GM23338 (cell line): Measurements from ENCODE around the gene SF3B3. TPM values are rescaled to one million over a fixed set of nuclear protein-coding genes. Genes with fewer than 3 reads are reported as not detected.

Experiments used
- ATAC-seq: fragments of 200-7000 bp; cut with Tn5 transposase; 3 replicates; pipeline ENCODE4 v1.9.1; 2020
- DNase-seq: peaks from one replicate; pipeline ENCODE4 v3.0.0-alpha.2; 2015; ENCODE audit warnings: low spot score
- H2AFZ ChIP-seq: fragments of 200-600 bp; sonication (generic); 2 replicates; pipeline ENCODE4 v1.8.0; 2016; ENCODE audit warnings: antibody characterized with exemption, mild to moderate bottlenecking, moderate library complexity
- H3F3A ChIP-seq: fragments of 200-600 bp; sonication (generic); replicated peaks from 2 replicates; pipeline ENCODE4 v1.8.0; 2017; ENCODE audit warnings: antibody characterized with exemption, mixed run types, low read depth
- H3K27ac ChIP-seq: fragments of 200-600 bp; sonication (generic); 2 replicates; pipeline ENCODE4 v1.6.1; 2016; ENCODE audit warnings: low read depth
- H3K27me3 ChIP-seq: fragments of 200-600 bp; sonication (generic); 2 replicates; pipeline ENCODE4 v1.8.0; 2016; ENCODE audit warnings: mild to moderate bottlenecking, mixed run types, moderate library complexity; ENCODE audit not compliant: insufficient read depth
- H3K36me3 ChIP-seq: fragments of 200-600 bp; sonication (generic); 2 replicates; pipeline ENCODE4 v1.8.0; 2016; ENCODE audit warnings: mild to moderate bottlenecking; ENCODE audit not compliant: insufficient read depth
- H3K4me1 ChIP-seq: fragments of 200-600 bp; sonication (generic); 2 replicates; pipeline ENCODE4 v1.8.0; 2016; ENCODE audit warnings: mild to moderate bottlenecking, moderate library complexity; ENCODE audit not compliant: insufficient read depth
- H3K4me2 ChIP-seq: fragments of 200-600 bp; sonication (generic); 2 replicates; pipeline ENCODE4 v1.7.1; 2017; ENCODE audit warnings: mixed run types
- H3K4me3 ChIP-seq: fragments of 200-600 bp; sonication (generic); 2 replicates; pipeline ENCODE4 v1.6.1; 2016; ENCODE audit warnings: mixed run types
- H3K79me2 ChIP-seq: fragments of 200-600 bp; sonication (generic); replicated peaks from 2 replicates; pipeline ENCODE4 v1.8.0; 2017; ENCODE audit warnings: mild to moderate bottlenecking; ENCODE audit not compliant: insufficient read depth
- H3K9me2 ChIP-seq: fragments of 200-600 bp; sonication (generic); 2 replicates; pipeline ENCODE4 v1.8.0; 2017; ENCODE audit not compliant: insufficient read depth
- H4K20me1 ChIP-seq: fragments of 200-600 bp; sonication (generic); replicated peaks from 2 replicates; pipeline ENCODE4 v1.8.0; 2017; ENCODE audit warnings: mild to moderate bottlenecking; ENCODE audit not compliant: insufficient read depth
- H3K27ac Mint-ChIP-seq: 2 replicates; pipeline ENCODE4 v1.8.0; 2020; ENCODE audit warnings: inconsistent platforms, mild to moderate bottlenecking, moderate library complexity, mixed read lengths
- H3K27me3 Mint-ChIP-seq: 3 replicates; pipeline ENCODE4 v1.8.0; 2022; ENCODE audit warnings: low read depth, mild to moderate bottlenecking, moderate library complexity, mixed read lengths, inconsistent platforms; ENCODE audit not compliant: insufficient read depth, poor library complexity
- H3K36me3 Mint-ChIP-seq: 3 replicates; pipeline ENCODE4 v1.8.0; 2021; ENCODE audit warnings: low read depth, mild to moderate bottlenecking, inconsistent platforms, moderate library complexity, mixed read lengths
- H3K4me1 Mint-ChIP-seq: 3 replicates; pipeline ENCODE4 v1.8.0; 2020; ENCODE audit warnings: mild to moderate bottlenecking, inconsistent platforms, mixed read lengths
- H3K4me3 Mint-ChIP-seq: 3 replicates; pipeline ENCODE4 v1.8.0; 2021; ENCODE audit warnings: moderate library complexity, mild to moderate bottlenecking, inconsistent platforms, mixed read lengths
- H3K9me3 Mint-ChIP-seq: 3 replicates; pipeline ENCODE4 v1.8.0; 2020; ENCODE audit warnings: moderate library complexity, mild to moderate bottlenecking, inconsistent platforms, mixed read lengths
- CREB1 ChIP-seq: fragments of 250-450 bp; sonication (Bioruptor Pico); IDR thresholded peaks from 2 replicates; pipeline ENCODE4 v1.5.0; 2020; ENCODE audit warnings: low read depth, mild to moderate bottlenecking, moderate library complexity
- EZH2 ChIP-seq: fragments of 200-600 bp; sonication (generic); IDR thresholded peaks from one replicate; pipeline ENCODE4 v1.8.0; 2017; ENCODE audit warnings: antibody characterized with exemption, mild to moderate bottlenecking, low read depth; ENCODE audit not compliant: unreplicated experiment
- EZH2phosphoT487 ChIP-seq: fragments of 200-600 bp; sonication (generic); IDR thresholded peaks from one replicate; pipeline ENCODE4 v1.8.1; 2018; ENCODE audit warnings: antibody characterized with exemption; ENCODE audit not compliant: unreplicated experiment
- JUNB ChIP-seq: IDR thresholded peaks from one replicate; pipeline ENCODE4 v1.6.1; 2016; ENCODE audit warnings: antibody characterized with exemption; ENCODE audit not compliant: unreplicated experiment
- NANOG ChIP-seq: IDR thresholded peaks from 2 replicates; pipeline ENCODE4 v1.6.1; 2016; ENCODE audit warnings: antibody characterized with exemption, borderline replicate concordance
- POLR2AphosphoS5 ChIP-seq: IDR thresholded peaks from 2 replicates; pipeline ENCODE4 v1.6.1; 2016; ENCODE audit warnings: antibody characterized with exemption, low read depth
- STAT1 ChIP-seq: IDR thresholded peaks from one replicate; pipeline ENCODE4 v1.6.1; 2016; ENCODE audit warnings: antibody characterized with exemption; ENCODE audit not compliant: unreplicated experiment
- ZNF114 ChIP-seq: fragments of 250-450 bp; sonication (Bioruptor Pico); IDR thresholded peaks from 2 replicates; pipeline ENCODE4 v1.5.0; 2020; ENCODE audit warnings: mild to moderate bottlenecking, moderate library complexity
- ZNF331 ChIP-seq: fragments of 250-450 bp; sonication (Bioruptor Pico); IDR thresholded peaks from 2 replicates; pipeline ENCODE4 v1.5.0; 2020; ENCODE audit warnings: low read depth, mild to moderate bottlenecking, moderate library complexity
- polyA plus RNA-seq: library from polyadenylated mRNA; unstranded; fragments of >200 nt; fragmentation: Nextera tagmentation; extraction: Ambion mirVana; gene quantifications from 2 replicates; pipeline ENCODE4 v1.2.1, GENCODE V29; 2016
- total RNA-seq: library from RNA; depleted of rRNA; stranded (reverse); fragments of >200 nt; shearing (Covaris generic); gene quantifications from 2 replicates; pipeline ENCODE4 v1.2.3, GENCODE V29; 2014
- TF ChIP-seq, protein P1 (sequence below), 2 experiments: fragments of 200-600 bp in 1 of 2; sonication (generic) in 1 of 2; conservative IDR thresholded peaks; 2 replicates each; pipeline versions ENCODE4 v1.5.1 to v1.6.1; 2016 to 2017; ENCODE audit warnings: antibody characterized with exemption in 2 of 2, low read depth in 2 of 2, mild to moderate bottlenecking in 2 of 2, moderate library complexity in 1 of 2
- TF ChIP-seq, protein P2 (sequence below): IDR thresholded peaks from one replicate; pipeline ENCODE4 v1.6.1; 2018; ENCODE audit warnings: antibody characterized with exemption; ENCODE audit not compliant: unreplicated experiment
- TF ChIP-seq, protein P3 (sequence below): fragments of 250-450 bp; sonication (Bioruptor Pico); IDR thresholded peaks from 2 replicates; pipeline ENCODE4 v1.5.0; 2020; ENCODE audit warnings: mild to moderate bottlenecking, moderate library complexity
- TF ChIP-seq, protein P4 (sequence below): IDR thresholded peaks from 2 replicates; pipeline ENCODE4 v1.6.1; 2016; ENCODE audit warnings: antibody characterized with exemption

Gene SF3B3
- total and polyA plus RNA-seq, 2 experiments from 2014 or later = 202 to 289 TPM

DNA sequence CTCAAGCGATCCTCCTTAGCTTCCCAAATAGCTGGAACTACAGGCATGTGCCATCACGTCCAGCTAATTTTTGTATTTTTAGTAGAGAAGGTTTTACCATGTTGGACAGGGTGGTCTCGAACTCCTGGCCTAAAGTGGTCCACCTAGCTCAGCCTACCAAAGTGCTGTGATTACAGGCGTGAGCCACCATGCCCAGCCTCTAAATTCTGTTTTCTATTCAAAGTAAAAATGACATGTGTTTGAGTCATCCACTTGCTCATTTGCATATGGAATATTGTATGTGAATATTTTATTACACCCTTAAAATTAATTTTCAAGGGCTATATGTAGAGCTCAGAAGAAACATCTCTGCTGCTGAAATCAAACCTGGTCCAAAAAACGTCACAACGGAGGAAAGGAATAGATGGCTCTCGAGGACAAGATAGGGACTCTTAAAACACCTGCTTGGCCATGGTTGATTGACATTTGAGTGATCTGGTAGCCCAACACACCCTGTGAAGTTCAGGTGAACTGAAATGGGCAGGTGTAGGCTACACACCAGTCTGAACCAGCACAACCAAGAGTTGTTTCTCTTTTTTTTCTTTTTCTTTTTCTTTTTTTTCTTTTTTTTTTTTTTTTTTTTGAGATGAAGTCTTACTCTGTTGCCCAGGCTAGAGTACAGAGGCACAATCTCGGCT, 51.1 kb downstream of the SF3B3 start:
- H3K4me1 Mint-ChIP-seq = peaks cover 25% of the 10 kb centered on the region
- no peak overlapping the region for H3K4me3 ChIP-seq
- peaks cover 34% of the 10 kb centered on the region for H3K36me3 ChIP-seq
- peaks cover 7% of the 10 kb centered on the region for H3K4me1 ChIP-seq
- H3K27me3 ChIP-seq = no peaks in the 10 kb centered on the region
- ATAC-seq (no peak), DNase-seq (no peak)
- peaks cover 19% of the 10 kb centered on the region for H3K27me3 Mint-ChIP-seq
- TF ChIP-seq ZNF331 (CRISPR knock-in tag) (no peak), CREB1 (CRISPR knock-in tag) (no peak), JUNB (no peak), EZH2 (no peak), NANOG (no peak), POLR2AphosphoS5 (no peak), STAT1 (no peak), EZH2phosphoT487 (no peak), ZNF114 (CRISPR knock-in tag) (no peak)
- TF ChIP-seq, protein P1, sequence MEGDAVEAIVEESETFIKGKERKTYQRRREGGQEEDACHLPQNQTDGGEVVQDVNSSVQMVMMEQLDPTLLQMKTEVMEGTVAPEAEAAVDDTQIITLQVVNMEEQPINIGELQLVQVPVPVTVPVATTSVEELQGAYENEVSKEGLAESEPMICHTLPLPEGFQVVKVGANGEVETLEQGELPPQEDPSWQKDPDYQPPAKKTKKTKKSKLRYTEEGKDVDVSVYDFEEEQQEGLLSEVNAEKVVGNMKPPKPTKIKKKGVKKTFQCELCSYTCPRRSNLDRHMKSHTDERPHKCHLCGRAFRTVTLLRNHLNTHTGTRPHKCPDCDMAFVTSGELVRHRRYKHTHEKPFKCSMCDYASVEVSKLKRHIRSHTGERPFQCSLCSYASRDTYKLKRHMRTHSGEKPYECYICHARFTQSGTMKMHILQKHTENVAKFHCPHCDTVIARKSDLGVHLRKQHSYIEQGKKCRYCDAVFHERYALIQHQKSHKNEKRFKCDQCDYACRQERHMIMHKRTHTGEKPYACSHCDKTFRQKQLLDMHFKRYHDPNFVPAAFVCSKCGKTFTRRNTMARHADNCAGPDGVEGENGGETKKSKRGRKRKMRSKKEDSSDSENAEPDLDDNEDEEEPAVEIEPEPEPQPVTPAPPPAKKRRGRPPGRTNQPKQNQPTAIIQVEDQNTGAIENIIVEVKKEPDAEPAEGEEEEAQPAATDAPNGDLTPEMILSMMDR (conservative IDR thresholded peaks at IDR 0.05; ENCODE audit: low read depth in 2 of 2) = no peak
- TF ChIP-seq, protein P2, sequence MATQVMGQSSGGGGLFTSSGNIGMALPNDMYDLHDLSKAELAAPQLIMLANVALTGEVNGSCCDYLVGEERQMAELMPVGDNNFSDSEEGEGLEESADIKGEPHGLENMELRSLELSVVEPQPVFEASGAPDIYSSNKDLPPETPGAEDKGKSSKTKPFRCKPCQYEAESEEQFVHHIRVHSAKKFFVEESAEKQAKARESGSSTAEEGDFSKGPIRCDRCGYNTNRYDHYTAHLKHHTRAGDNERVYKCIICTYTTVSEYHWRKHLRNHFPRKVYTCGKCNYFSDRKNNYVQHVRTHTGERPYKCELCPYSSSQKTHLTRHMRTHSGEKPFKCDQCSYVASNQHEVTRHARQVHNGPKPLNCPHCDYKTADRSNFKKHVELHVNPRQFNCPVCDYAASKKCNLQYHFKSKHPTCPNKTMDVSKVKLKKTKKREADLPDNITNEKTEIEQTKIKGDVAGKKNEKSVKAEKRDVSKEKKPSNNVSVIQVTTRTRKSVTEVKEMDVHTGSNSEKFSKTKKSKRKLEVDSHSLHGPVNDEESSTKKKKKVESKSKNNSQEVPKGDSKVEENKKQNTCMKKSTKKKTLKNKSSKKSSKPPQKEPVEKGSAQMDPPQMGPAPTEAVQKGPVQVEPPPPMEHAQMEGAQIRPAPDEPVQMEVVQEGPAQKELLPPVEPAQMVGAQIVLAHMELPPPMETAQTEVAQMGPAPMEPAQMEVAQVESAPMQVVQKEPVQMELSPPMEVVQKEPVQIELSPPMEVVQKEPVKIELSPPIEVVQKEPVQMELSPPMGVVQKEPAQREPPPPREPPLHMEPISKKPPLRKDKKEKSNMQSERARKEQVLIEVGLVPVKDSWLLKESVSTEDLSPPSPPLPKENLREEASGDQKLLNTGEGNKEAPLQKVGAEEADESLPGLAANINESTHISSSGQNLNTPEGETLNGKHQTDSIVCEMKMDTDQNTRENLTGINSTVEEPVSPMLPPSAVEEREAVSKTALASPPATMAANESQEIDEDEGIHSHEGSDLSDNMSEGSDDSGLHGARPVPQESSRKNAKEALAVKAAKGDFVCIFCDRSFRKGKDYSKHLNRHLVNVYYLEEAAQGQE = no peak
- TF ChIP-seq, protein P3, sequence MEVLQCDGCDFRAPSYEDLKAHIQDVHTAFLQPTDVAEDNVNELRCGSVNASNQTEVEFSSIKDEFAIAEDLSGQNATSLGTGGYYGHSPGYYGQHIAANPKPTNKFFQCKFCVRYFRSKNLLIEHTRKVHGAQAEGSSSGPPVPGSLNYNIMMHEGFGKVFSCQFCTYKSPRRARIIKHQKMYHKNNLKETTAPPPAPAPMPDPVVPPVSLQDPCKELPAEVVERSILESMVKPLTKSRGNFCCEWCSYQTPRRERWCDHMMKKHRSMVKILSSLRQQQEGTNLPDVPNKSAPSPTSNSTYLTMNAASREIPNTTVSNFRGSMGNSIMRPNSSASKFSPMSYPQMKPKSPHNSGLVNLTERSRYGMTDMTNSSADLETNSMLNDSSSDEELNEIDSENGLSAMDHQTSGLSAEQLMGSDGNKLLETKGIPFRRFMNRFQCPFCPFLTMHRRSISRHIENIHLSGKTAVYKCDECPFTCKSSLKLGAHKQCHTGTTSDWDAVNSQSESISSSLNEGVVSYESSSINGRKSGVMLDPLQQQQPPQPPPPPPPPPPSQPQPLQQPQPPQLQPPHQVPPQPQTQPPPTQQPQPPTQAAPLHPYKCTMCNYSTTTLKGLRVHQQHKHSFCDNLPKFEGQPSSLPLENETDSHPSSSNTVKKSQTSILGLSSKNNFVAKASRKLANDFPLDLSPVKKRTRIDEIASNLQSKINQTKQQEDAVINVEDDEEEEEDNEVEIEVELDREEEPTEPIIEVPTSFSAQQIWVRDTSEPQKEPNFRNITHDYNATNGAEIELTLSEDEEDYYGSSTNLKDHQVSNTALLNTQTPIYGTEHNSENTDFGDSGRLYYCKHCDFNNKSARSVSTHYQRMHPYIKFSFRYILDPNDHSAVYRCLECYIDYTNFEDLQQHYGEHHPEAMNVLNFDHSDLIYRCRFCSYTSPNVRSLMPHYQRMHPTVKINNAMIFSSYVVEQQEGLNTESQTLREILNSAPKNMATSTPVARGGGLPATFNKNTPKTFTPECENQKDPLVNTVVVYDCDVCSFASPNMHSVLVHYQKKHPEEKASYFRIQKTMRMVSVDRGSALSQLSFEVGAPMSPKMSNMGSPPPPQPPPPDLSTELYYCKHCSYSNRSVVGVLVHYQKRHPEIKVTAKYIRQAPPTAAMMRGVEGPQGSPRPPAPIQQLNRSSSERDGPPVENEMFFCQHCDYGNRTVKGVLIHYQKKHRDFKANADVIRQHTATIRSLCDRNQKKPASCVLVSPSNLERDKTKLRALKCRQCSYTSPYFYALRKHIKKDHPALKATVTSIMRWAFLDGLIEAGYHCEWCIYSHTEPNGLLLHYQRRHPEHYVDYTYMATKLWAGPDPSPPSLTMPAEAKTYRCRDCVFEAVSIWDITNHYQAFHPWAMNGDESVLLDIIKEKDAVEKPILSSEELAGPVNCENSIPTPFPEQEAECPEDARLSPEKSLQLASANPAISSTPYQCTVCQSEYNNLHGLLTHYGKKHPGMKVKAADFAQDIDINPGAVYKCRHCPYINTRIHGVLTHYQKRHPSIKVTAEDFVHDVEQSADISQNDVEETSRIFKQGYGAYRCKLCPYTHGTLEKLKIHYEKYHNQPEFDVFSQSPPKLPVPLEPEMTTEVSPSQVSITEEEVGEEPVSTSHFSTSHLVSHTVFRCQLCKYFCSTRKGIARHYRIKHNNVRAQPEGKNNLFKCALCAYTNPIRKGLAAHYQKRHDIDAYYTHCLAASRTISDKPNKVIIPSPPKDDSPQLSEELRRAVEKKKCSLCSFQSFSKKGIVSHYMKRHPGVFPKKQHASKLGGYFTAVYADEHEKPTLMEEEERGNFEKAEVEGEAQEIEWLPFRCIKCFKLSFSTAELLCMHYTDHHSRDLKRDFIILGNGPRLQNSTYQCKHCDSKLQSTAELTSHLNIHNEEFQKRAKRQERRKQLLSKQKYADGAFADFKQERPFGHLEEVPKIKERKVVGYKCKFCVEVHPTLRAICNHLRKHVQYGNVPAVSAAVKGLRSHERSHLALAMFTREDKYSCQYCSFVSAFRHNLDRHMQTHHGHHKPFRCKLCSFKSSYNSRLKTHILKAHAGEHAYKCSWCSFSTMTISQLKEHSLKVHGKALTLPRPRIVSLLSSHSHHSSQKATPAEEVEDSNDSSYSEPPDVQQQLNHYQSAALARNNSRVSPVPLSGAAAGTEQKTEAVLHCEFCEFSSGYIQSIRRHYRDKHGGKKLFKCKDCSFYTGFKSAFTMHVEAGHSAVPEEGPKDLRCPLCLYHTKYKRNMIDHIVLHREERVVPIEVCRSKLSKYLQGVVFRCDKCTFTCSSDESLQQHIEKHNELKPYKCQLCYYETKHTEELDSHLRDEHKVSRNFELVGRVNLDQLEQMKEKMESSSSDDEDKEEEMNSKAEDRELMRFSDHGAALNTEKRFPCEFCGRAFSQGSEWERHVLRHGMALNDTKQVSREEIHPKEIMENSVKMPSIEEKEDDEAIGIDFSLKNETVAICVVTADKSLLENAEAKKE (CRISPR knock-in tag) = no peak
- TF ChIP-seq, protein P4, sequence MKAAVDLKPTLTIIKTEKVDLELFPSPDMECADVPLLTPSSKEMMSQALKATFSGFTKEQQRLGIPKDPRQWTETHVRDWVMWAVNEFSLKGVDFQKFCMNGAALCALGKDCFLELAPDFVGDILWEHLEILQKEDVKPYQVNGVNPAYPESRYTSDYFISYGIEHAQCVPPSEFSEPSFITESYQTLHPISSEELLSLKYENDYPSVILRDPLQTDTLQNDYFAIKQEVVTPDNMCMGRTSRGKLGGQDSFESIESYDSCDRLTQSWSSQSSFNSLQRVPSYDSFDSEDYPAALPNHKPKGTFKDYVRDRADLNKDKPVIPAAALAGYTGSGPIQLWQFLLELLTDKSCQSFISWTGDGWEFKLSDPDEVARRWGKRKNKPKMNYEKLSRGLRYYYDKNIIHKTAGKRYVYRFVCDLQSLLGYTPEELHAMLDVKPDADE = no peak
- peak overlapping the region; percentile 87 for H3K27ac ChIP-seq
- H3K27ac Mint-ChIP-seq = no peak overlapping the region
- peaks cover 57% of the 10 kb centered on the region for H3F3A ChIP-seq
- no peak overlapping the region for H3K4me2 ChIP-seq
- no peaks in the 10 kb centered on the region; the same call in none of the 2 replicates for H3K79me2 ChIP-seq
- peaks cover 55% of the 10 kb centered on the region for H3K36me3 Mint-ChIP-seq
- H3K9me3 Mint-ChIP-seq = no peaks in the 10 kb centered on the region; the same call in 1 of the 3 replicates
- no peak overlapping the region for H3K4me3 Mint-ChIP-seq
- no peak overlapping the region for H2AFZ ChIP-seq
- peaks cover 39% of the 10 kb centered on the region for H4K20me1 ChIP-seq
- H3K9me2 ChIP-seq = no peaks in the 10 kb centered on the region
